Tibial nerve (tissue), 4 donors: ENCODE data around the gene PGM5. TPM values are rescaled to one million over a fixed set of nuclear protein-coding genes. Genes with fewer than 3 reads are reported as not detected.

Experiments
- DNase-seq, 2 donors: peaks; one replicate each; pipeline ENCODE4 v3.0.0-alpha.2; 2019; ENCODE audit warnings: low spot score in 2 of 2
- H3K27ac ChIP-seq, 4 donors: fragments of 200-600 bp; sonication (generic) in 3 of 4; one replicate each; pipeline ENCODE4 v1.5.1; 2017 to 2019; ENCODE audit warnings: mild to moderate bottlenecking in 1 of 4
- H3K27me3 ChIP-seq, 2 donors: fragments of 200-600 bp; sonication (generic) in 1 of 2; one replicate each; pipeline versions ENCODE4 v1.5.1 to v1.6.0; 2017 to 2019
- H3K36me3 ChIP-seq, 3 donors: fragments of 200-600 bp; sonication (generic); one replicate each; pipeline ENCODE4 v1.5.1; 2018 to 2019
- H3K4me1 ChIP-seq, 4 donors: fragments of 200-600 bp; sonication (generic) in 3 of 4; one replicate each; pipeline ENCODE4 v1.5.1; 2017 to 2019
- H3K4me3 ChIP-seq, 4 donors: fragments of 200-600 bp; sonication (generic) in 3 of 4; one replicate each; pipeline ENCODE4 v1.5.1; 2017 to 2019; ENCODE audit warnings: mild to moderate bottlenecking in 1 of 4, moderate library complexity in 1 of 4
- H3K9me3 ChIP-seq, 4 donors: fragments of 200-600 bp; sonication (generic) in 3 of 4; one replicate each; pipeline ENCODE4 v1.5.1; 2017 to 2019
- EP300 ChIP-seq, 2 donors: sonication (generic); formaldehyde crosslinking; IDR thresholded peaks; one replicate each; pipeline ENCODE4 v1.6.1; 2017; ENCODE audit warnings: antibody characterized with exemption in 2 of 2, mild to moderate bottlenecking in 1 of 2
- POLR2A ChIP-seq, 2 donors: fragments of 450-650 bp; IDR thresholded peaks; one replicate each; pipeline ENCODE4 v1.6.1; 2017; ENCODE audit warnings: antibody characterized with exemption in 2 of 2, mild to moderate bottlenecking in 2 of 2, moderate library complexity in 2 of 2
- WGBS, 2 donors: methylation state at CpG; one replicate each; pipeline ENCODE4 v1.1.5; 2018; 5-methylcytosine and 5-hydroxymethylcytosine counted together
- total RNA-seq, 4 donors: library from RNA; depleted of rRNA; stranded (reverse); fragments of >200 nt; gene quantifications; one replicate each; pipeline ENCODE4 v1.1.0, GENCODE V29; 2016
- TF ChIP-seq, protein P1 (sequence below), 5 experiments: fragments of 200-600 bp in 3 of 5; fragments of 450-650 bp in 2 of 5; sonication (generic) in 3 of 5; IDR thresholded peaks; one replicate each; pipeline ENCODE4 v1.5.1; 2016 to 2019; ENCODE audit warnings: antibody characterized with exemption in 5 of 5, mild to moderate bottlenecking in 3 of 5, moderate library complexity in 2 of 5

The PGM5 gene
- total RNA-seq, 4 donors from 2014 or later = 20.1 to 43.1 (median 27.0) TPM

DNA sequence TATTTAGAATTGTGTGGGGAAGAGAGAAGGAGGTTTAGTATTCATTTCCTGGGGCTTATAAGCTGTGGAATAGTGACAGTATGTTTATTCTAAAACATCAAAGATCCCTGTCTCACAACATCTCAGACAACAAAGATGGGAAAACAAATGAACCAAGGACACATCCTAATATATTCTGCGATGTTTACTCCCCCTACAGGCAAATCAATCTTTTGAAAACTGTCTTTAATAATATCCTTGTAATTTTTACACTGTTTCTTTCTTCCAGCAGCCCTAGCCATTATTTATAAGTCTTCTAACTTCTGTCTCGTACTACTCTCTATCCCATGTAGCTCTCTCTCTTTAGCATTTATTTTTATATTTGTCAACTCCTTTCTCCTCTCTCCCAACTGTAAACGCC is 217.7 kb downstream of the PGM5 start:
- H3K4me3 ChIP-seq = no peak overlapping the region
- TF ChIP-seq, protein P1, sequence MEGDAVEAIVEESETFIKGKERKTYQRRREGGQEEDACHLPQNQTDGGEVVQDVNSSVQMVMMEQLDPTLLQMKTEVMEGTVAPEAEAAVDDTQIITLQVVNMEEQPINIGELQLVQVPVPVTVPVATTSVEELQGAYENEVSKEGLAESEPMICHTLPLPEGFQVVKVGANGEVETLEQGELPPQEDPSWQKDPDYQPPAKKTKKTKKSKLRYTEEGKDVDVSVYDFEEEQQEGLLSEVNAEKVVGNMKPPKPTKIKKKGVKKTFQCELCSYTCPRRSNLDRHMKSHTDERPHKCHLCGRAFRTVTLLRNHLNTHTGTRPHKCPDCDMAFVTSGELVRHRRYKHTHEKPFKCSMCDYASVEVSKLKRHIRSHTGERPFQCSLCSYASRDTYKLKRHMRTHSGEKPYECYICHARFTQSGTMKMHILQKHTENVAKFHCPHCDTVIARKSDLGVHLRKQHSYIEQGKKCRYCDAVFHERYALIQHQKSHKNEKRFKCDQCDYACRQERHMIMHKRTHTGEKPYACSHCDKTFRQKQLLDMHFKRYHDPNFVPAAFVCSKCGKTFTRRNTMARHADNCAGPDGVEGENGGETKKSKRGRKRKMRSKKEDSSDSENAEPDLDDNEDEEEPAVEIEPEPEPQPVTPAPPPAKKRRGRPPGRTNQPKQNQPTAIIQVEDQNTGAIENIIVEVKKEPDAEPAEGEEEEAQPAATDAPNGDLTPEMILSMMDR (IDR thresholded peaks at IDR 0.05) = peak in 2 of 5 experiments; percentile 6 to 13
- TF ChIP-seq POLR2A (IDR thresholded peaks at IDR 0.05) (no peak), EP300 (IDR thresholded peaks at IDR 0.05) (no peak)
- no peaks in the 10 kb centered on the region for H3K27me3 ChIP-seq
- H3K36me3 ChIP-seq = no peaks in the 10 kb centered on the region
- WGBS, 2 donors = 52 to 60% methylated on average over 3 of the region's 3 CpGs
- DNase-seq = no peak
- no peak overlapping the region for H3K27ac ChIP-seq
- H3K9me3 ChIP-seq = no peaks in the 10 kb centered on the region
- H3K4me1 ChIP-seq = no peaks in the 10 kb centered on the region

- H3K9me3 ChIP-seq = no peaks in the 10 kb centered on the region
- TF ChIP-seq EP300 (IDR thresholded peaks at IDR 0.05) (no peak), POLR2A (IDR thresholded peaks at IDR 0.05) (no peak)
- TF ChIP-seq, protein P1 (IDR thresholded peaks at IDR 0.05) = no peak
- no peaks in the 10 kb centered on the region for H3K4me1 ChIP-seq
- no peaks in the 10 kb centered on the region for H3K36me3 ChIP-seq
- no peak for DNase-seq
- WGBS, 2 donors = 67 to 71% methylated on average over 5 of the region's 5 CpGs
- no peak overlapping the region for H3K27ac ChIP-seq
- no peaks in the 10 kb centered on the region for H3K27me3 ChIP-seq
- H3K4me3 ChIP-seq = no peak overlapping the region
These were observed 219.4 kb downstream of the PGM5 start for GRCh38 chr9:68575817-68576216.

DNA sequence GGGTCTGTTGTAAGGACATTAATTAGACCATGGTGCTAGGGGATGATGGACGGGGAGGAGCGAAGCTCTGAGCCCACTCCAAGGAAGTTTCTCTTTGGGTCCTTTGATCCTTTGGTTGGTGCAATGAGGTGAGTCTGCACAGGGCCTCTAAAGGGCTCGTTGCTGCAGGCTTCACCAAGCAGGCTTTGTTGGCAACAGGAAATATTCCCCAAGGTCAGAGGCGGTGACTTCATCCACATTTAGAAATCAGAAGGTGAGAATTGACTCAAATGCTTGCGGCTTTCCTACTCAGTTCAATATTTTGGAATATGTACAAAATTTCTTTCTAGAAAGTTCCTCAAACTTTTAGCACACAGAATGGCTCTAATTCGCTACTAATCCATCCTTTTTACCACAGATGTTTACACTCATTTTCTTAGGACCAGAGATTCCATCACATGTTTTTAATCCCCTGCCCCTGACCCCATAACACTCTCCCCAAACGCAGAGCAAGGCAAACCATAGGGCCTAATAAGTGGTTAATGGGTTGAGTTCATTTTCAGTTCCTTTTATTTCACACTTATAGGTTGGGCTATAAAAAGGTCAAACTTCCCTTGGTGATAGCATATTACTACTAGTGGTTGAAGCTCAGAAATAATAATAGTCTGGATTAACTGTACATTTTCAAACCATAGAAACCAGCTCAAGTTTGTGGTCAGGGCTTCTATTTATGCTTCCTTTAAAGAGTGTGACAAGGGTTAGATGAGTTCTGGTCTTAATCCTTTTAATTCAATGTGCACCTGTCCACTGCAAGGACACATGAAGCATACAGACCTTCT is 221.6 kb downstream of the PGM5 start:
- H3K36me3 ChIP-seq = no peaks in the 10 kb centered on the region
- 58 to 59% methylated on average over 7 of the region's 7 CpGs for WGBS, 2 donors
- no peak overlapping the region for H3K4me3 ChIP-seq
- no peaks in the 10 kb centered on the region for H3K4me1 ChIP-seq
- TF ChIP-seq EP300 (IDR thresholded peaks at IDR 0.05) = no peak
- no peak for TF ChIP-seq POLR2A (IDR thresholded peaks at IDR 0.05)
- TF ChIP-seq, protein P1 (IDR thresholded peaks at IDR 0.05) = no peak
- no peaks in the 10 kb centered on the region for H3K9me3 ChIP-seq
- H3K27ac ChIP-seq = no peak overlapping the region
- DNase-seq = no peak
- no peaks in the 10 kb centered on the region for H3K27me3 ChIP-seq

Other genes starting within 250 kb of the PGM5 start
- 10 to 100 TPM; 12.2 to 24.6 (median 18.1) TPM for gene ZNG1C, start 114.6 kb upstream of the PGM5 start, total RNA-seq
- gene FOXD4L3, start 53.7 kb upstream of the PGM5 start, total RNA-seq = not detected
- gene TMEM252, start 184.3 kb downstream of the PGM5 start, total RNA-seq = not detected